RKO (cell line): ENCODE results near the gene ZNF691.
"Not testable (repeated sequence)": the region's sequence is repeated elsewhere in the genome, so short reads cannot be mapped to it uniquely, and the experiment has no call there.

Experiments used
- DNase-seq: peaks from one replicate; pipeline ENCODE4 v3.0.0-alpha.2; 2016; ENCODE audit warnings: low spot score

ZNF691 gene

DNA sequence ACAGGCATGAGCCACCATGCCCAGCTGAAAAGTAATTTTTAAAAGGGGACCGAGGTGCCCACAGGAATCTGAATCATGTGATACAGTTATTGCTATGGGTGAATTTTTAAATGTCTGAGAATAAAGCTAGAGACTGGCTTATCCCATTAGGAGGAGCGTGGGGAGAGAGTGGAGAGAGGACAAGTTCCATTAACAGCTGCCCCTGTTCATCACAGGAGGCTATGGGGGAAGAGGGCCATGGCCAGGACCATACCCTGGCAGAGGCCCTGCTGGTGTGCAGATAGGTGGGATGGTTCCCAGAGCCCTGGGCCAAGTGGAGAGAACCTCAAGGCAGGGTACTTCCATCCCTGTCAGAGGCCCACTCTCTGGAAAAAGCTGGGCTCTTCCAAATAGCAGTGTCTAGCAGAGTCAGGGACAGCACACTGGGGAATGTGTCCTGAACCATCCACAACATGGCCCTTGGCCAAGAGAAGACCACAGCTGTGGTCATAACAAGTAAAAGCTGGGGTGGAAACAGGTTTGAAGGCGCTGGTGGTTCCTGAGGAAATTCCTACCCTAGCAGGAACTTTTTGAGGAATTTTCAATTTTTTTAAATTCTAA lies 13.7 kb upstream of the ZNF691 start:
- DNase-seq = no peak

DNA sequence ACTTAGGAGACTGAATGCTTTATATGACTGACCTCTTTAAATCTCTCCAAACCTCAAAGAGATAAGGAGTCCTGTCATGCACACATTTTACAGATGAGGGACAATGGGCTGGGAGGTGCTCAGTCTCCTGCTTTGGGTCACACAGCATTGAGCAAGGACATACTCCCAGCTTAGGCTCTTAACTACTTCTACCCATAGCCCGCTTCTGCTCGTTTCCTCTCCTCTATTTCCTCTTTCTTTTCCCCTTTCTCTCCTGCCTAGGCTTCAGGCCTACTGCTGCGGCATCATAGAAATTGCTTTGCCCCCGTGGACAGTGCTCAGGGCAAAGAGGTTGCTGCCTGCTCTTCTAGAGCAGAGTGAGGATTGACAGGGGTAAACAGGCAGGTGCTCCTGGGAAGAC lies 12.4 kb upstream of the ZNF691 start:
- no peak for DNase-seq

DNA sequence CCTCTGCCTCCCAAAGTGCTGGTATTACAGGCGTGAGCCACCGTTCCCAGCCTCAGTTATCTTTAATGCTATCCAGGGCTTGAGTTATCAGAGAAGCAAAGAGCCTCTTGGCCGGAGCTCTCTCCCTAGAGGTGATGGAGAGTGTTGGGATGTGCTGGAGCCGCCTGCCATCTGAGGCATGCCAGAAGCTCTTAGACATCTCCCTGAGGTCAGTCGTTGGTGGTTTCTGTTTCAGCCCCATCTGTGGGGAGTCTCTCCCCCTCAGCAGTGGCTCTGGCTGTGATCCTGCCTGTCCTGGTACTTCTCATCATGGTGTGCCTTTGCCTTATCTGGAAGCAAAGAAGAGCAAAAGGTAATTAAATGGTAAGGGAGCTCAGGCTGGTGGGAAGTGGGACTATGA lies 11.6 kb upstream of the ZNF691 start:
- no peak for DNase-seq

DNA sequence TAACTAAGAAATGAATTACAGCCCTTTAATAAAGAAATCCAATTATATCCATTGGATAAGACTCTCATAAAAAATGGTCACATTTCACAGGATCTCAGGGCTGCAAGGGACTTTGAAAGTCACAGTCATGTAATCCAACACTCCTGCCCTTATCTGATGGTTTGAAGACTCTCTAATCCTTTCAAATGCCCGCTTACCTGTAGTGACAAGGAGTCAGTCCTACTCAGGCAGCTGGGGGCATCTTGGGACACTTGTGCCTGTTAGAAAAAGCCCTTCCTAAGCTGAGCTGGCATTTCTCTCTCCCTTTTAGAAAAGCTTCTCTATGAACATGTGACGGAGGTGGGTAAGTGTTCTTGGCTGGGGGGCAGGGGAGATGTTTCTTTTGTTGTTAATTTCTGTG lies 11.0 kb upstream of the ZNF691 start:
- no peak for DNase-seq

DNA sequence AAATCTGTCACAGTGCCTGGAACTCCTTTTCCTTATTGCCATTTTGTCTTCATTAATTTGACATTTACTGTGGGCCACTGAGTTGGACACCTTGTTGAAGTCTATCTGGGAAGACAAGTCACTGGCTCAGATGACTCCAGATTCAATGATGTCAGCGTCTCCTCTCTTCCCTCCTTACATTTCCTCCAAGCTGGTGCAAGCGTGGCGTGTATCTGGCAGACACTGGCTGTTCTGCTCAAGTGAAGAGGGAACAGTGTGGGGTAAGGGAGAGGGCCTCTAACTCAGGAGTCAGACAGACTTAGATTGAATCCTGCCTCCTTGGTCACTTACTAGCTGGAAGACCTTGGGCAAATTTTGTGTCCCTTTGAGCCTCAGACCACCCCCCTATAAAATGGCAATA lies 8.7 kb upstream of the ZNF691 start:
- DNase-seq = no peak

DNA sequence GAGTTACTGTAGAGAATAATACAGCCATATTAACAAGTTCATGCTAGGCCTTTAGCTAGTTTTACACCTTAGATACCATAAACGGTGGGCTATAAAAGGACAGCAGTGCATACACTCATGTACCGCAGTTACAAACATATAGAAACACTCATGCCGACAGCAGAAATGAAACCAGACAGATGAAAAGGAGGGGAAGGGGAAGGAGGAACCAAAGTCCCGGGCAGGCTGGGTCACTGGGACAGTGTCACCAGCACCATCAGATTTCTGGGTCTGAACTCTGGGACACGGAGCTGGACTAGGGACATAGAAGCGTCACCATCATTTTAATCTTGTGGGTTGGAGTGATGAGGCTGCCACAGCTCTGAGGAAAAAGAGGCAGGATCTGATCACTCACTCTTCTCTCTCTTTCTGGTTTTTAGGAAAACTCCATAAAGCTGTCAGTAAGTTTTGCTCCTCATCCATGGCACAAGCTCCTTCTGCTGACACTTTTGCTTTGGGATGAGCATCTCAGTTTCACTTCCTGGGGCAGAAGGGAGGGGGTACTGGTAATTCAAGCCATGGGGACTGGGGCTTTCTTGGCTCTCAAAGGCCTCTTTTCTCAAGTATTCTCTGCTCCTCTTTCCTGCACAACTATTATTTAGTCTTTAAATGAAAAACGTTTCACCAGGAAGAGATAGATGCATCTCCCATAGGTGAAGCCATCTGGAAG lies 7.8 kb upstream of the ZNF691 start:
- no peak for DNase-seq

DNA sequence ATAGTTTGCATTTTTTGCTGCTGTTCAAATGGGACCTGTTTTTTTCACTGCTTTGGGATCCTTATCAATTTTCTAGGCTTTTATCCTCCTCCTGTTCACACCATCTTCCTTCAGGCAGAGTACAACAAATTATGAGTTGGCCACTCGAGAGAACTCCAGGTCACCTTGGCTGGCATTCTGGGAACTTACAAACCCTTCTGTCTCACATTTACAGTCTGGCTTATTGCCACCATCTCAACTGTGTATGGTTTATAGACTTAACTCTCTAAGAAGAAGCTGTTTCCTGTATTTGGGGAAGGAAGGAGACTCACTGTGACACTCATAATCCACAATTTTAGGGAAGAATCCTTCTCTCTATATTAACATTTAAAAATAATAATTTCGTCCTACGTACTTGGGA lies 5.4 kb upstream of the ZNF691 start:
- no peak for DNase-seq

- DNase-seq = no peak
These were observed 4.8 kb upstream of the ZNF691 start for GRCh38 chr1:42841440-42842147.

- DNase-seq = peak; percentile 82
These were observed 1.7 kb upstream of the ZNF691 start for GRCh38 chr1:42844592-42845140.

- DNase-seq = no peak
These were observed 1.2 kb upstream of the ZNF691 start for GRCh38 chr1:42845193-42845592.

DNA sequence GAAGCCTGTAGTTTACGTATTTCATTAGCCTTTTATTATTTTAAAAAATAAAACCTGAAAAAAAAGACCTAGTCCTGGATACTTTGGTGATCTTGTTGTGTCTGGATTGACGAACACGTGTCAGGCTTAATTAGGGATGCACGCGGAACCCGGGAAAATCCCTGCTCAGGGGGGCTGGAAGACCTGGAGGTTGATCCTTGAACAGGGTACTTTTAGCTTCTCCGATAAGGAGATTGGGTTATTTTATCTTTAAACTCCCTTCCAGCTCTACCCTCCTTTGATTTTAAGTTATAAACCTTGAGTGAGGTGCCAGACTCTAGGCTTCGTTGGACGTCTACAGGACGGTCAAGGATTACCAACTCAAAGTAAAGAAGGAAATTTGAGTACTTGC lies 552 bp upstream of the ZNF691 start:
- DNase-seq = peak; percentile 44

GRCh38 chr1:42847111-42847595 lies 740 bp downstream of the ZNF691 start:
- DNase-seq = peak; percentile 14

- DNase-seq = peak; percentile 18
These were observed 1.5 kb downstream of the ZNF691 start for GRCh38 chr1:42847721-42848460.

DNA sequence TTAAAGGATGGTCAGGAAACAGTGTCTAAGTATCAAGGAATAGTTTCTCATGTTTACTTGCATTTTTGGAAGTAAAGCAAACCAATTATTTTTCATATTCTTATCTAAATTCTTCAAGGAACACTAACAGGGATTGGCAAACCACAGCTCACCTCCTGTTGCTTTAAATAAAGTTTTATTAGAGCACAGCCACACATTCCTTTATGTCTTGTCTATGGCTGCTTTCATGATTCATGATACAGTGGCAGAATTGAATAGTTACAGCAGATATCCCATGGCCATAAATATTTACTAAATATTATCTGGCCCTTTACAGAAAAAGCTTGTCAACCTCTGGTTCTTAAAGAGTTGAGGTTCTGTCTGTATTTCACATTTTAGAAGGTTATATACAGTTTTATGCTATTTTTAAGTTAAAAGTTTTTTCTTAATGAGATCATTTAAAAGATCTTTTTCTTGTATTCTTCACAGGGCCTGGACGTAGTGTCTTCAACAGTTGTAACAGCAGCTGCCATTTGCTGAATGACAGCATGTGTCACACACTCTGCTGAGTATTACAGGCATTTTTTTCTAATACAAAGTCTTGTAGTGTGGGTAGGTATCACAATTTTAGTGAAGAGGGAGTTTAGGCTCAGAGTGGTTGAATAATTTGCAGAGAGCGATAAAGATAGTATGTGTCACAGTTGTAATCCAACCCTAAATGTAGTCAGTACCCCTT lies 2.6 kb downstream of the ZNF691 start:
- DNase-seq = peak; percentile 59

GRCh38 chr1:42849944-42850343 lies 3.5 kb downstream of the ZNF691 start:
- no peak for DNase-seq

DNA sequence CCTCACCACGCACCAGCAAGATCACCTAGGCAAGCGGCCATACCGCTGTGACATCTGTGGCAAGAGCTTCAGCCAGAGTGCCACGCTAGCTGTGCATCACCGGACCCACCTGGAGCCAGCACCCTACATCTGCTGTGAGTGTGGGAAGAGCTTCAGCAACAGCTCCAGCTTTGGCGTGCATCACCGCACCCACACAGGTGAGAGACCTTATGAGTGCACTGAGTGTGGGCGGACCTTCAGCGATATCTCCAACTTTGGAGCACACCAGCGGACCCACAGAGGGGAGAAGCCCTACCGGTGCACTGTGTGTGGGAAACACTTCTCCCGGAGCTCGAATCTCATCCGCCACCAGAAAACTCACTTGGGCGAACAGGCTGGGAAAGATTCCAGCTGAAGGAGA lies 5.0 kb downstream of the ZNF691 start:
- DNase-seq = no peak

DNA sequence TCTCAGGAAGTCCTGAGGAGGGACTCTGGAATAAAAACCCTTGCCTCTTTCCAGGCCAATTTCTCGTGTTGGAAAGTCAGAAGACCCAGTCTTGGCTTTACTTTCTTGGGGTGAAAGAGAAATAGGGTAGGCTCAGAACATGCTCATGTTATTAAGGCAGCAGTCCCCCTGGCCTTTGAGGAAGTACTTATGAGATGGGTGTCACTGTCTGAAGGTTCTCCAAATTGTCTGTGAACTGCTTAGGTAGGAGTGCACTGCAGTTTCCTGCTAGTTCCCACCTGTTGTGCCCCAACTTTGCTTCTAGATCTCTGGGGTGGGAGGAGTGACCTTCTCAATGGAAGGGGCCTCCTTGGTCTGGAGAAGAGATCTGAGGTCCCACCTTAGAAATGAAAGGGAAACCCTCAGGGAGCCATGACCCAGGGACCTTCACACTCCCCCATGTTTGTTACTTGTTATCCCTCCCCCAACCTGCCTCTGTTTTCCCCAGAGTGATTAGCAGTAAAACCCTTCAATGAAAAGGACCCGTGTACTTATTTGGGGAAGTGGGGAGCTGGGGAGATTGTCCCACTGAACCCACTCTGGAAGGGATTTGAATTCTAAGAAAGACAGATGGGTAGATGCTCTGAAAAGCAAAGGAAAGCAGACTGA lies 5.7 kb downstream of the ZNF691 start:
- no peak for DNase-seq

DNA sequence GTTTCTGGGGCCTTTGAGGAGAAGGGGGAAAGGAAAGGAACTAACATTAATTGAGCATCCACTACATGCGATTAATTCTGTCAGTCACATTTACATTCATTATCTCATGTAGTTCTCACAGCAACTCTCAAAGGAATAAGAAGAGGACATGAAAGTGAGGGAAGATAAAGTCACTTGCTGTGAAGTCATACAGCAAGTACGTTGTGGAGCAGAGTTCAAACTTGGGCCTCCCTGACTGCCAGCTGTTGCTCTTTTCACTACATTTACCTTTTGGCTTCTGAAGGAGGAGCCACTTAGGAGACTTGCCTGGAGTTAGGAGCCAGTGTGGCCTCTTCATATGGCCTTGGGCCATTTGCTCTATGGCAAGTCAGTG lies 6.2 kb downstream of the ZNF691 start:
- no peak for DNase-seq

GRCh38 chr1:42853116-42853884 lies 6.9 kb downstream of the ZNF691 start:
- no peak for DNase-seq

DNA sequence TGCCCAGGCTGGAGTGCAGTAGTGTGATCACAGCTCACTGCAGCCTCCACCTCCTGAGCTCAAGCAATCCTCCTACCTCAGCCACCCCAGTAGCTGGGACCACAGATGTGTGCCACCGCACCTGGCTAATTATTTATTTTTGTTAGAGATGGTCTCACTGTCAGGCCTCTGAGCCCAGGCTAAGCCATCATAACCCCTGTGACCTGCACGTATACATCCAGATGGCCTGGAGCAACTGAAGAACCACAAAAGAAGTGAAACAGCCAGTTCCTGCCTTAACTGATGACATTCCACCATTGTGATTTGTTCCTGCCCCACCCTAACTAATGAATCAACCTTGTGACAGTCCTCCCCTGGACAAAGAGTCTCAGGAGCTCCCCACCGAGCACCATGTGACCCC lies 10.1 kb downstream of the ZNF691 start:
- not testable (repeated sequence) for DNase-seq
